Fibroblast of gingiva (primary cell): Measurements from ENCODE around the gene ALOXE3.

Experiments
- DNase-seq: peaks from one replicate; pipeline ENCODE4 v3.0.0-alpha.2; 2011; ENCODE audit warnings: low read depth

ALOXE3 gene

GRCh38 chr17:8141741-8142140, 23.4 kb upstream of the ALOXE3 start:
- no peak for DNase-seq

DNA sequence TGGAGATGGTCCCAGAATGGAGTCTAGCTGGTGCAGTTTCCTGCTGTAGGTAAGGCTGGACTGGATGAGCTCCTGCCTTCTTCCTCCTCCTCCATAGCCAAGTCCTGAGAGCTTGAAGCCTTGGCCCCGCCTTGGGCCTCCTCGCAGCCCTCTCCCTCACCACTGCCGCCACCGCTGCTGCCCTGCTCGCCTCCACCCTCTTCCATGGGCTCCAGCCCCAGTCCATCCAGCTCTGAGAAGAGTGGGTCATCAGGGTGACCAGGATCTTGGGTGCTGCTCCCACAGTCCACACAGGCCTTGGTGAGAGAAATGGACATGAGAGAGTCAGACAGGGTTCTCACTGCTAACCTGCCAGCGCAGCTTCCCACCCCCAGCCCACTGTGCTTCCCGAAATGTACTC, 22.7 kb upstream of the ALOXE3 start:
- DNase-seq: no peak

GRCh38 chr17:8140065-8141029, 22.0 kb upstream of the ALOXE3 start:
- DNase-seq: no peak

GRCh38 chr17:8138672-8139371, 20.5 kb upstream of the ALOXE3 start:
- DNase-seq: peak; percentile 96

DNA sequence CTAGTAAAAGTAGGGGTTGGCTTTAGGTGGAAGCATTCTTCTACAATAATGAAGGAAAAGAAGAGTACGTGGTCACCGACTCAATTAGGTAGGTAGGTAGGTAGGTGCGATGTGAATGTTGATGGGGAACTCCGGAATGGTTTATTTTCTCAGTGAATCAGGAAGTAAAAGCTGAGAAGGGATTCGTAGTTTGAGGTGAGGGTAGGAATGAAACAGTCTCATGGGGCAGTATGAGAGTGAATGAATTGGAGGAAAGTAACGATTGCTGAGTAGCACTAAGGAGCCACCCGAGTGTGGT, 20.0 kb upstream of the ALOXE3 start:
- DNase-seq: no peak

GRCh38 chr17:8137645-8138373, 19.5 kb upstream of the ALOXE3 start:
- no peak for DNase-seq

DNA sequence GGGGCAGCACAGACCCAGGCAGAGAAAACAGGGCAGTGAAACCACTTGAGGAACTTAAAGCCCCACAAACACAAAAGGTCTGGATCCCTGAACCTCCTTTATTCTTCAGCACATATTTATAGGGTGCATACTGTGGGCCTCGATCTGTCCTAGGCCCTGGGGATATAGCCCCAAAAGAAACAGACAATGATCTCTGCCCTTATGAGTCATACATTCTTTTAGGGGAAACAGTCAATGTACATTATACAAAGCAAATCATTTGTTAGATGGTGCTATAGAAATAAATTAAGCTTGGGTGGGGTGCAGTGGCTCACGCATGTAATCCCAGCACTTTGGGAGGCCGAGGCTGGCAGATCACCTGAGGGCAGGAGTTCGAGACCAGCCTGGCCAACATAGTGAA, 15.6 kb upstream of the ALOXE3 start:
- no peak for DNase-seq

GRCh38 chr17:8133399-8133798, 15.1 kb upstream of the ALOXE3 start:
- no peak for DNase-seq

GRCh38 chr17:8131844-8132441, 13.6 kb upstream of the ALOXE3 start:
- DNase-seq: no peak

- DNase-seq: no peak
Measured at GRCh38 chr17:8128125-8128784, 9.9 kb upstream of the ALOXE3 start.

DNA sequence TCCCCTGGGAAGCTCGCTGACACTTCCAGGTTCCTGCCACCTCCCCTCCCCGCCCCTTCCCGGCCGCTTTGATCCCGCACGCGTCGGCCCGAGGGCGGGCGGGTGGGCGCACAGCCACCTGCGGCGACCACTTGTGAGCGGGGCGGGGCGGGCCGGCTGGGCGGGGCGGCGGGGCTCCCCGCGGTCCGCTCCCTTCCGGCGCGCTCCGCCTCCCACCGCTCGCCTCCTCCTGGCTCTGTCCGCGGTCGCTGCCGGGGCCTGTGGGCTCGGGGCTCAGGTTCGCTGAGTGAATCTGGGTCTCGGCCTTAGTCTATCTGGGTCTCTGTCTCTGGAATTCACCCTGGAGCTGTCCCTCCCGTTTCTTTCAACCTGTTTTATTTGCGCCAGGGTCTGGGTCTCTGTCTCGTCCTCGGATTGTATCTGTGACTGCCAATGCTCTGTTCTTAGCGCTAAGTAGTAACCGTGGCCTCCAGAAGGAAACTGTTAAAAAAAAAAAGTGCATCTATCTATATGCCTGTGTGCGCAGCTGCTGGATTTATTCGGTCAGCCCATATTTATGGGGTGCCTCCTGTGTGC, 8.3 kb upstream of the ALOXE3 start:
- no peak for DNase-seq

GRCh38 chr17:8125947-8126490, 7.7 kb upstream of the ALOXE3 start:
- DNase-seq: no peak

DNA sequence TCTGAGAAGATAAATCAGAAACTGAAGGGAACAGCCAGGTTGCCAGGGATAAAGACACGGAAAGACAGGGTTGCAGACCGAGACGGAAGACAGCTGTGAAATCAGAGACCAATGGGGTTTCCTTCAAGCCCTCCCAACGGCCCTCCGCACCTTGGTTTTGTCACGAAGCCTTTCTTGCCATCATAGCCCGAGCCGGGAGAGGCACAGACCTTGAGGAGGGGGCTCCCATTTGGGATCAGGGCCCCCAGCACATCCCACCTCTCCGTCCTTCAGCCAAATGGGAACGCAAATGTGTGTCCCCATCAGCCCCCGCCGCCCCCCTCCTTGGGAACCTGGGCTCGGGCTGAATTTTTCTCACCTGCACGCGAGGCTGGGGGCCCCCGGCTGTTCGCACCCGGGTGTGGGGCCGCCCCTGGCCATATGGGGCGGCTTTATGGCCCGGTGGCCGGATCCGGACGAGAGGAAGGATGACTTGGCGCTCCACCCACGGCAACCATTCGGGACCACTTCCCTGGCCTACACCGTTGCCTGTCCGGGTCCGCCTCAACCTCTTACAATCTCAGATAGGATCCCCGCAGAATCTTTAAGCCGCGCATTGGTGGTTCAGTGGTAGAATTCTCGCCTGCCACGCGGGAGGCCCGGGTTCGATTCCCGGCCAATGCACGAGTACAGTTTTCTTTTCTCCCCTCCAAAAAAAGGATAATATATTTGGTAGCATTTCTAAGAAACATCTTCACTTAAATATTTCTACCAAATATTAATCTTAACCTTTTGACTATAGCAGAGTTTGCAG, 7.0 kb upstream of the ALOXE3 start:
- no peak for DNase-seq

DNA sequence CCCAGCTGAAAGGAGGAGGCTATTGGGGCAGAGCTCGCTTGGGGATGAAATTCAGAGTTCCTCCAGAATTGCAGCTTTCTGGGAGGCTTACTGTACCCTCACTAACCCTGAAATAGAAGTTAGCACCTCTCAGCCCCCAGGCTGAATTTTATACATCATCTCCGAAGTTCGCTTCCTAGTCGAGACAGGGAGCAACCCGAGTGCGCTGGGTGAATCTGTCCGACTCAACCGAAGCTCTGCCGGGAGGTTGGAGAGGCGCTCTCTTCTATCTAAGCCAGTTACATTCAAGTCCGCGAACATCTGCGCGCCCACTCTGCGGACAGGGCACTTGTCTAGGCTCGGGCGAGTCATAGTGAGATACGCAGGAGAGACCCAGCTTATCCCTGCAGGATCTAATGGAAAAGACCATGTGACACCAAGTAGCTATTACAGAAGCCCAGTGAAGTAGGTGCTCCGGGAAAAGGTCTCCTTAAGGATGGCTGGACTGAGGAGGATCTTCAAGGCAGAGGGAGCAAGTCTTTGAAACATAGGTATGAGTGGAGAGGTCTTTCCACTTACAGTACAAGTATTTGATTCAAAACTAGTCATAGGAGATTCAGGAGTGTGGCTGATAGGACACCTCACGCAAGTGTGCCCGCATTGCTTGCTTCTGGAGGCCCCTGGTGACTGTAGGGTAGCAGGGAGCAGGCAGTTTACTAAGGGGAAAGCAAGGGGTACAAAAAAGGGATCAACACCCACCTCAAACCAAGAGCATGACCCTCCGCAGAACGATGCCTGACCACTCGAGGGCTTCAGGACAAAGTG, 6.2 kb upstream of the ALOXE3 start:
- DNase-seq: no peak

DNA sequence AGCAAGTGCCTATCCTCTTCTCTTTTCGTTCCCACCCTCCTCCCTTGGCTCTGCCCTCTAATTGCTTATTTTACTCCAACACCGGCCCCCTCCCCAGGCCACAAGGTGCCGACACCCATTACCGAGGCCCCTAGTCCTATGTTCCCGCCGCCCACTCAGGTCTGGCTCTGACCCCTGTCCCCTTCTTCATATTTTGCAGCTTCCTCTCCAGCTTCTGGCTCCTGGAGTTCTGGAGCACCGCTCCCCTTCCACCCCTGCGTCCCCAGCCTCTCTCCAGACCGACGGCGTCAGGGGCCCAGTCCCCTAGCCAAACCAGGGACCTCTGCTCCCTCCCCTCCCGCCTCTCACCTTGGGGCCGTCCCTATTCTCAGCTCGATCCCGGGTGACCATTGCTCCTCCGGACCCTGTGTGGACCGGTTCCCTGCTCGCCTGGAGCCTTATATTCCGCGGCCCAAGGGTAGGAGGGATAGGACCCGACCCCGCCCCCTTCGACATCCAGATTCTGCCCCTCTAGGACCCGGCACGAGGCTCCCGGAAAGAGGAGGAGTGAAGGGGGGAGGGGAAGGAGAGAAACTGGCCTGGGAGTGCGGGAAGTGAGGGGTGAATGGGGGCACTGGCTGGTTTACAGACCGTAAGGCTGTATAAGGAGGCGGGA, 5.5 kb upstream of the ALOXE3 start, which contains the start of gene HES7:
TSS of gene HES7 (minus strand) at position 412 of the 655 bp plus-strand sequence. CDS start at position 390, 22 bp downstream.
- DNase-seq: no peak

GRCh38 chr17:8122924-8123694, 4.8 kb upstream of the ALOXE3 start:
- no peak for DNase-seq

- DNase-seq: peak; percentile 51
Measured at GRCh38 chr17:8122422-8122923, 4.2 kb upstream of the ALOXE3 start.
